Measurements from ENCODE around the gene PLPP4. TPM values are rescaled to one million over a fixed set of nuclear protein-coding genes. Genes with fewer than 3 reads are reported as not detected.

Gene PLPP4
- polyA plus RNA-seq, 1 donor, result 3.1 TPM

- no peak for DNase-seq
- Histone ChIP-seq H3K27me3 (ENCODE audit: control insufficient read depth, insufficient read depth, low read length) (no peaks in the 10 kb centered on the region), H3K4me3 (ENCODE audit: low read length) (no peak overlapping the region), H3K9me3 (ENCODE audit: control insufficient read depth, low read depth, low read length) (no peaks in the 10 kb centered on the region), H3K4me1 (ENCODE audit: control insufficient read depth, insufficient read depth, low read length) (no peaks in the 10 kb centered on the region), H3K27ac (ENCODE audit: low read length) (no peak overlapping the region), H3K36me3 (ENCODE audit: control insufficient read depth, insufficient read depth, low read length) (no peaks in the 10 kb centered on the region)
- no CpG with 5 or more reads among the region's 2 CpGs for WGBS (ENCODE audit: insufficient coverage, low lambda C conversion rate)
Observed at GRCh38 chr10:120483651-120484301, 26.7 kb downstream of the PLPP4 start.

- Histone ChIP-seq H3K27ac (ENCODE audit: low read length) (no peak overlapping the region), H3K4me1 (ENCODE audit: control insufficient read depth, insufficient read depth, low read length) (no peaks in the 10 kb centered on the region), H3K9me3 (ENCODE audit: control insufficient read depth, low read depth, low read length) (no peaks in the 10 kb centered on the region), H3K4me3 (ENCODE audit: low read length) (no peak overlapping the region), H3K27me3 (ENCODE audit: control insufficient read depth, insufficient read depth, low read length) (no peaks in the 10 kb centered on the region), H3K36me3 (ENCODE audit: control insufficient read depth, insufficient read depth, low read length) (no peaks in the 10 kb centered on the region)
- WGBS (ENCODE audit: insufficient coverage, low lambda C conversion rate), result 92% methylated on average over 2 of the region's 8 CpGs
- no peak for DNase-seq
Observed at GRCh38 chr10:120485946-120486345, 28.9 kb downstream of the PLPP4 start.

GRCh38 chr10:120486671-120487205 is 29.7 kb downstream of the PLPP4 start:
- no CpG with 5 or more reads among the region's 6 CpGs for WGBS (ENCODE audit: insufficient coverage, low lambda C conversion rate)
- Histone ChIP-seq H3K9me3 (ENCODE audit: control insufficient read depth, low read depth, low read length) (no peaks in the 10 kb centered on the region), H3K27ac (ENCODE audit: low read length) (no peak overlapping the region), H3K4me3 (ENCODE audit: low read length) (no peak overlapping the region), H3K4me1 (ENCODE audit: control insufficient read depth, insufficient read depth, low read length) (no peaks in the 10 kb centered on the region), H3K36me3 (ENCODE audit: control insufficient read depth, insufficient read depth, low read length) (no peaks in the 10 kb centered on the region), H3K27me3 (ENCODE audit: control insufficient read depth, insufficient read depth, low read length) (no peaks in the 10 kb centered on the region)
- DNase-seq, result no peak

GRCh38 chr10:120490288-120490687 is 33.3 kb downstream of the PLPP4 start:
- no CpG with 5 or more reads among the region's 1 CpG for WGBS (ENCODE audit: insufficient coverage, low lambda C conversion rate)
- no peak for DNase-seq
- Histone ChIP-seq H3K36me3 (ENCODE audit: control insufficient read depth, insufficient read depth, low read length) (no peaks in the 10 kb centered on the region), H3K4me1 (ENCODE audit: control insufficient read depth, insufficient read depth, low read length) (no peaks in the 10 kb centered on the region), H3K27ac (ENCODE audit: low read length) (no peak overlapping the region), H3K9me3 (ENCODE audit: control insufficient read depth, low read depth, low read length) (no peaks in the 10 kb centered on the region), H3K27me3 (ENCODE audit: control insufficient read depth, insufficient read depth, low read length) (no peaks in the 10 kb centered on the region), H3K4me3 (ENCODE audit: low read length) (no peak overlapping the region)

GRCh38 chr10:120492346-120492745 is 35.3 kb downstream of the PLPP4 start:
- no CpG with 5 or more reads among the region's 3 CpGs for WGBS (ENCODE audit: insufficient coverage, low lambda C conversion rate)

GRCh38 chr10:120493411-120494312 is 36.6 kb downstream of the PLPP4 start:
- no peaks in the 10 kb centered on the region for H3K36me3 ChIP-seq (ENCODE audit: control insufficient read depth, insufficient read depth, low read length)
- H3K9me3 ChIP-seq (ENCODE audit: control insufficient read depth, low read depth, low read length), result no peaks in the 10 kb centered on the region
- H3K27me3 ChIP-seq (ENCODE audit: control insufficient read depth, insufficient read depth, low read length), result no peaks in the 10 kb centered on the region
- DNase-seq, result no peak
- no peak overlapping the region for H3K27ac ChIP-seq (ENCODE audit: low read length)
- no peaks in the 10 kb centered on the region for H3K4me1 ChIP-seq (ENCODE audit: control insufficient read depth, insufficient read depth, low read length)
- 80% methylated on average over 1 of the region's 11 CpGs for WGBS (ENCODE audit: insufficient coverage, low lambda C conversion rate)
- H3K4me3 ChIP-seq (ENCODE audit: low read length), result no peak overlapping the region

More at GRCh38 chr10:120492346-120492745, 35.3 kb downstream of the PLPP4 start:
- DNase-seq, result no peak
- Histone ChIP-seq H3K4me1 (ENCODE audit: control insufficient read depth, insufficient read depth, low read length) (no peaks in the 10 kb centered on the region), H3K4me3 (ENCODE audit: low read length) (no peak overlapping the region), H3K27me3 (ENCODE audit: control insufficient read depth, insufficient read depth, low read length) (no peaks in the 10 kb centered on the region), H3K27ac (ENCODE audit: low read length) (no peak overlapping the region), H3K36me3 (ENCODE audit: control insufficient read depth, insufficient read depth, low read length) (no peaks in the 10 kb centered on the region), H3K9me3 (ENCODE audit: control insufficient read depth, low read depth, low read length) (no peaks in the 10 kb centered on the region)

GRCh38 chr10:120494313-120494710 is 37.3 kb downstream of the PLPP4 start:
- Histone ChIP-seq H3K4me3 (ENCODE audit: low read length) (no peak overlapping the region), H3K27ac (ENCODE audit: low read length) (no peak overlapping the region), H3K27me3 (ENCODE audit: control insufficient read depth, insufficient read depth, low read length) (no peaks in the 10 kb centered on the region), H3K9me3 (ENCODE audit: control insufficient read depth, low read depth, low read length) (no peaks in the 10 kb centered on the region), H3K36me3 (ENCODE audit: control insufficient read depth, insufficient read depth, low read length) (no peaks in the 10 kb centered on the region), H3K4me1 (ENCODE audit: control insufficient read depth, insufficient read depth, low read length) (no peaks in the 10 kb centered on the region)
- WGBS (ENCODE audit: insufficient coverage, low lambda C conversion rate), result no CpG with 5 or more reads among the region's 6 CpGs
- no peak for DNase-seq

GRCh38 chr10:120495226-120496009 is 38.4 kb downstream of the PLPP4 start:
- no peak for DNase-seq
- no peak overlapping the region for H3K4me3 ChIP-seq (ENCODE audit: low read length)
- H3K27ac ChIP-seq (ENCODE audit: low read length), result no peak overlapping the region

GRCh38 chr10:120499883-120500282 is 42.9 kb downstream of the PLPP4 start:
- H3K4me1 ChIP-seq (ENCODE audit: control insufficient read depth, insufficient read depth, low read length), result no peaks in the 10 kb centered on the region
- 60% methylated on average over 1 of the region's 3 CpGs for WGBS (ENCODE audit: insufficient coverage, low lambda C conversion rate)
- no peaks in the 10 kb centered on the region for H3K27me3 ChIP-seq (ENCODE audit: control insufficient read depth, insufficient read depth, low read length)

More at GRCh38 chr10:120495226-120496009, 38.4 kb downstream of the PLPP4 start:
- Histone ChIP-seq H3K4me1 (ENCODE audit: control insufficient read depth, insufficient read depth, low read length) (no peaks in the 10 kb centered on the region), H3K27me3 (ENCODE audit: control insufficient read depth, insufficient read depth, low read length) (no peaks in the 10 kb centered on the region), H3K9me3 (ENCODE audit: control insufficient read depth, low read depth, low read length) (no peaks in the 10 kb centered on the region), H3K36me3 (ENCODE audit: control insufficient read depth, insufficient read depth, low read length) (no peaks in the 10 kb centered on the region)
- WGBS (ENCODE audit: insufficient coverage, low lambda C conversion rate), result 43% methylated on average over 1 of the region's 5 CpGs

GRCh38 chr10:120503689-120504088 is 46.7 kb downstream of the PLPP4 start:
- Histone ChIP-seq H3K4me3 (ENCODE audit: low read length) (no peak overlapping the region), H3K36me3 (ENCODE audit: control insufficient read depth, insufficient read depth, low read length) (no peaks in the 10 kb centered on the region), H3K9me3 (ENCODE audit: control insufficient read depth, low read depth, low read length) (no peaks in the 10 kb centered on the region), H3K27ac (ENCODE audit: low read length) (no peak overlapping the region), H3K27me3 (ENCODE audit: control insufficient read depth, insufficient read depth, low read length) (no peaks in the 10 kb centered on the region), H3K4me1 (ENCODE audit: control insufficient read depth, insufficient read depth, low read length) (no peaks in the 10 kb centered on the region)
- no peak for DNase-seq
- WGBS (ENCODE audit: insufficient coverage, low lambda C conversion rate), result 60% methylated on average over 1 of the region's 3 CpGs

More at GRCh38 chr10:120499883-120500282, 42.9 kb downstream of the PLPP4 start:
- DNase-seq, result no peak
- Histone ChIP-seq H3K4me3 (ENCODE audit: low read length) (no peak overlapping the region), H3K9me3 (ENCODE audit: control insufficient read depth, low read depth, low read length) (no peaks in the 10 kb centered on the region), H3K27ac (ENCODE audit: low read length) (no peak overlapping the region), H3K36me3 (ENCODE audit: control insufficient read depth, insufficient read depth, low read length) (no peaks in the 10 kb centered on the region)
